ENCODE results near the gene RETREG3.

DNA sequence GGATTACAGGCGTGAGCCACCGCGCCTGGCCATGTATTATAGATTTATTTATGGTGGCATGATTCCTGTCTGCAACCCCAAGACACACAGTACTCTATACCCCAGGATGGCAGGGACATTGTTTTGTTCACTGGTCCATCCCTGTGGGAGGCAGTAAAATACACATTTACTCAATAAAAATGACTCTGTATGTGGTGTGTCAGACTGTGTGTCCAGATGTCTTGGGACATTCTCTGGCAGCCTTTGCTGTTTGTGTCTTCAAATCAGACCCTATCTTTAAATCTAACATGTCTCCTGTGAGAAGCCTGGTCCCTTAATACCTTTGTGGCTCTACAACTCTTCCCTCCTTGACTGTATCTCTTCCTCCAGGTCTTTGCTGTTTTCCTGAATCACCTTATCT is 48.9 kb downstream of the RETREG3 start:
- TF ChIP-seq CTCF (conservative IDR thresholded peaks at IDR 0.05; ENCODE audit: low read length) (no peak), EZH2phosphoT487 (IDR thresholded peaks at IDR 0.05; ENCODE audit: borderline replicate concordance, low read depth, low read length) (no peak)

Data from OCI-LY7 (cell line).